Measurements from ENCODE around the gene IL12A. TPM values are rescaled to one million over a fixed set of nuclear protein-coding genes. Genes with fewer than 3 reads are reported as not detected.
A peak's percentile ranks its signal among the peaks of the same experiment; 100 is the strongest.

IL12A gene
- total RNA-seq, 2 donors from 2014 or later, result 1.7 to 3.2 TPM

DNA sequence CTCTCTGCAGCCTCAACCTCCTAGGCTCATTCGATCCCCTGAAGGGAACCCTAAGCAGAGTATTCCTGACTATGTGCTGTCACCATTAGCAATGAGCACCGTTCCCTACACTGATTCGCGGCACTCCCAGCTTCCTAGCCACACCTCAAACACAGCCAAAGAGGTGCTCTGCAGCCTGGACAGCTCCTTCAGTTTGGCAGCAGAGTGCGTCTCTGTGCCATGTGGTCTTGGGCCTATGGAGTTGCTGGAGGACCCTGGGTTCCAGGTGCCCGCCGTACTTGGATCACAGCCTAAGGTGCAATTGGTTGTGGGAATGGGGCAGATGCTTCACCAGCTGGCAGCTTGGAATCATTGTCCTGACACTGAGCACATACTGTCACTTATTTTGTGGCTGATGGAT is 17.3 kb upstream of the IL12A start:
- H3K27me3 Mint-ChIP-seq, result peaks cover 51% of the 10 kb centered on the region
- no peak overlapping the region for H3K27ac Mint-ChIP-seq
- H3K36me3 Mint-ChIP-seq (ENCODE audit: low read depth), result no peaks in the 10 kb centered on the region
- no peak for ATAC-seq
- no peak overlapping the region for H3K4me3 Mint-ChIP-seq
- H3K9me3 ChIP-seq (ENCODE audit: control insufficient read depth, low read length, poor library complexity, severe bottlenecking), result no peaks in the 10 kb centered on the region
- DNase-seq, result no peak
- peaks cover 2% of the 10 kb centered on the region for H3K4me1 Mint-ChIP-seq

DNA sequence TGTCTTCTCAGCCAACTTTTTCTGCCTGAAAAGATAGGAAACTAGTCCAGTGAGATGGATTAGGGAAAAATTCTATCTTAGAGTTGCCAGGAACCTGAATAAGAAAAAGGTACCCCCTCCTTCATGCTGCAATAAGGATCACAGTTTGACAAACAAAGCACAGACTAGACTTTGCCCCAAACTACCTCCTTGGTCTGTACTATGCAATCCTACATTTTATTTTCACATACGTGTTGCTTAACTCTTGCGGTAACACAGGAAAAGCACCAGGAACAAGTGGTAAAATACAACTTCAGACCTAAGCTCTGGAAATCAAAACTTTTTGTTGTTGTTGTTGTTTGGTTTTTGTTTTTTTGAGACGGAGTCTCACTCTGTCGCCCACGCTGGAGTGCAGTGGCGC is 11.3 kb upstream of the IL12A start:
- no peak overlapping the region for H3K4me3 Mint-ChIP-seq
- no peak for DNase-seq
- H3K27me3 Mint-ChIP-seq, result peaks cover 44% of the 10 kb centered on the region

GRCh38 chr3:159978353-159978752 is 10.3 kb upstream of the IL12A start:
- Mint-ChIP-seq H3K27ac (no peak overlapping the region), H3K27me3 (peaks cover 36% of the 10 kb centered on the region), H3K4me1 (no peaks in the 10 kb centered on the region), H3K36me3 (ENCODE audit: low read depth) (no peaks in the 10 kb centered on the region), H3K4me3 (no peak overlapping the region)
- ATAC-seq (no peak), DNase-seq (no peak)
- no peaks in the 10 kb centered on the region for H3K9me3 ChIP-seq (ENCODE audit: control insufficient read depth, low read length, poor library complexity, severe bottlenecking)

More for the DNA sequence above, 11.3 kb upstream of the IL12A start:
- no peak overlapping the region for H3K27ac Mint-ChIP-seq
- H3K4me1 Mint-ChIP-seq, result peaks cover 2% of the 10 kb centered on the region
- no peaks in the 10 kb centered on the region for H3K9me3 ChIP-seq (ENCODE audit: control insufficient read depth, low read length, poor library complexity, severe bottlenecking)
- no peak for ATAC-seq
- H3K36me3 Mint-ChIP-seq (ENCODE audit: low read depth), result no peaks in the 10 kb centered on the region

DNA sequence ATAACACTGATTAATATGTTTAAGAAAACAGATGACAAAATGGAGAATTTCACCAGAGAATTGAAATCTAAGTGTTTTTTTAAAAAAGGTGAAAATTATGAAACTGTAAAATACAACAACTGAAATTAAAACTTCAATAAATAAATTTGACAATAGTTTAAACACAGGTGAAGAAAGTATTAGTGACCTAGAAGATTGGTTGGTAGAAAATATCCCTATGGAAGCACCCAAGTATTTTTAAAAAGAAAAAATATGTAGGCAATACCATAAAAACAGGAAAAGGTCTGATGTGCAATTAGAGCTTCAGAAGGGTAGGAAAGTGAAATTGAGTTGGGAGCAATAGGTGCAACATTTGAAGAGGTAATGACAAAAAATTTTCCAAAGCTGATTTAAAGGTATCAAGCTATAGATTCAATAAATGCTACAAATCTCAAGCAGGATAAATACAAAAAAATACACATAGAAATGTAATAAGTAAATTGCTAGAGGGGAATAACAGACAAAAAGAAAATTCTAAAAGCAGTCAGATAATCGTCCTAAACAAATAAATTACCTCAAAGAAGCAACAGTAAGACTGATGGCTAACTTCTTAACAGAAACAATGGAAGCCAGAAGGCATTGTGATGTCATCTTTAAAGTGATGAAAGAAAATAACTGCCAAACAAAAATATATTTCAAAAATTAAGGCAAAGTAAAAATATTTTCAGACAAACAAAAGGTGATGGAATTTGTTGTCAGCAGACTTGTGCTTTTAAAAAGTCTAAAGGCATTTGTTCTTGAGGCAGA is 9.5 kb upstream of the IL12A start:
- peaks cover 36% of the 10 kb centered on the region for H3K27me3 Mint-ChIP-seq
- H3K27ac Mint-ChIP-seq, result no peak overlapping the region
- H3K36me3 Mint-ChIP-seq (ENCODE audit: low read depth), result no peaks in the 10 kb centered on the region
- ATAC-seq (no peak), DNase-seq (no peak)
- H3K9me3 ChIP-seq (ENCODE audit: control insufficient read depth, low read length, poor library complexity, severe bottlenecking), result no peaks in the 10 kb centered on the region
- H3K4me1 Mint-ChIP-seq, result no peaks in the 10 kb centered on the region
- H3K4me3 Mint-ChIP-seq, result no peak overlapping the region

DNA sequence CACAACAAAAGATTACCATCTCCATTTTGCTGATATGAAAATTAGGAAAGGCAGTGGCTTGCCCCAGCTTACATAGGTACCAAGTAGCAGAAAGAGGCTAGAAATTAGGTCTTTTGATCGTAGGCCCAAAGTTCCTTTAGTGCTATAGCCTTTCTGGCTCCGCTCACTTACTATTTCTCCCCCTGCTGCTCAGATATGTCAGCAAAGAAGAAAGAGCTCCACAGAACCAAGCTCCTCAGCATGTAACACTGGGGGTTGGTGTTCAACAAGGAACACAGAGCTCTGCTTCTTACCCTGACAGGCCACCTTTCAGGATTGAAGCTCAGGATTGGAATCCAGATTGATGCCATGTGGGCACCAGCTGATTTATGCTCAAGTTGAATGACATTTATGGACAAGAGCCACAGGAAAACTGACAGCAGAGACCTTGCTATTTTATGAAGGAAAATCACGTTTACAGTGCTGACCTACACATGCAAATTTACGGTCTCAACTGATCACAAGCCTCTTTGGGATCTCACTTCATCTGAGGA is 6.1 kb upstream of the IL12A start:
- Mint-ChIP-seq H3K27me3 (peaks cover 28% of the 10 kb centered on the region), H3K4me3 (no peak overlapping the region), H3K27ac (no peak overlapping the region), H3K4me1 (peaks cover 2% of the 10 kb centered on the region), H3K36me3 (ENCODE audit: low read depth) (no peaks in the 10 kb centered on the region)
- no peaks in the 10 kb centered on the region for H3K9me3 ChIP-seq (ENCODE audit: control insufficient read depth, low read length, poor library complexity, severe bottlenecking)
- DNase-seq (no peak), ATAC-seq (no peak)

- Mint-ChIP-seq H3K27me3 (peaks cover 5% of the 10 kb centered on the region), H3K4me3 (peak overlapping the region; percentile 85), H3K36me3 (ENCODE audit: low read depth) (no peaks in the 10 kb centered on the region), H3K4me1 (peaks cover 18% of the 10 kb centered on the region), H3K27ac (peak overlapping the region; percentile 89)
- no peaks in the 10 kb centered on the region for H3K9me3 ChIP-seq (ENCODE audit: control insufficient read depth, low read length, poor library complexity, severe bottlenecking)
- no peak for ATAC-seq
- no peak for DNase-seq
Measured at GRCh38 chr3:159987291-159987711, 1.3 kb upstream of the IL12A start.

GRCh38 chr3:159989973-159990846 is 1.6 kb downstream of the IL12A start:
- no peaks in the 10 kb centered on the region for H3K27me3 Mint-ChIP-seq

DNA sequence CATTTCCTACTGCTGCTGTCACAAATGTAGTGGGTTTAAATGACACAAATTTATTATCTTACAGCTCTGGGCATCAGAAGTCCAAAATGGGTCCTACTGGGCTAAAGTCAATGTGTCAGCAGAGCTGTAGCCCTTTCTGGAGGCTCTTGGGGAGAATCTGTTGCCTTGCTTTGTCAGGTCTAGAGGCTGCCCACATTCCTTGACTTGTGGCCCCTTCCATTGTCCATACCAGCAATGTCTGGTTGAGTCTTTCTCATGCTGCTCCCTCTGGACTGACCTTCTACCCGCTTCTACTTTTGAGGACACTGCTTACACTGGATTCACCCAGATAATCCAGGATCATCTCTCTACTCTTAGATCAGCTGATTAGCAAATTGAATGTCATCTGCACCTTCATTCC is 3.0 kb downstream of the IL12A start:
- H3K9me3 ChIP-seq (ENCODE audit: control insufficient read depth, low read length, poor library complexity, severe bottlenecking), result no peaks in the 10 kb centered on the region
- H3K36me3 Mint-ChIP-seq (ENCODE audit: low read depth), result no peaks in the 10 kb centered on the region
- DNase-seq (no peak), ATAC-seq (no peak)
- H3K27me3 Mint-ChIP-seq, result no peaks in the 10 kb centered on the region
- H3K27ac Mint-ChIP-seq, result no peak overlapping the region
- peaks cover 18% of the 10 kb centered on the region for H3K4me1 Mint-ChIP-seq
- H3K4me3 Mint-ChIP-seq, result no peak overlapping the region

More at GRCh38 chr3:159989973-159990846, 1.6 kb downstream of the IL12A start:
- H3K27ac Mint-ChIP-seq, result peak overlapping the region; percentile 27
- no peaks in the 10 kb centered on the region for H3K36me3 Mint-ChIP-seq (ENCODE audit: low read depth)
- H3K4me1 Mint-ChIP-seq, result peaks cover 18% of the 10 kb centered on the region
- H3K4me3 Mint-ChIP-seq, result peak overlapping the region; percentile 85
- no peaks in the 10 kb centered on the region for H3K9me3 ChIP-seq (ENCODE audit: control insufficient read depth, low read length, poor library complexity, severe bottlenecking)
- DNase-seq, result no peak
- no peak for ATAC-seq

GRCh38 chr3:159992589-159992988 is 4.0 kb downstream of the IL12A start:
- no peaks in the 10 kb centered on the region for H3K9me3 ChIP-seq (ENCODE audit: control insufficient read depth, low read length, poor library complexity, severe bottlenecking)
- no peak for DNase-seq
- Mint-ChIP-seq H3K27me3 (no peaks in the 10 kb centered on the region), H3K4me3 (no peak overlapping the region), H3K4me1 (peaks cover 15% of the 10 kb centered on the region), H3K27ac (no peak overlapping the region), H3K36me3 (ENCODE audit: low read depth) (no peaks in the 10 kb centered on the region)
- no peak for ATAC-seq

DNA sequence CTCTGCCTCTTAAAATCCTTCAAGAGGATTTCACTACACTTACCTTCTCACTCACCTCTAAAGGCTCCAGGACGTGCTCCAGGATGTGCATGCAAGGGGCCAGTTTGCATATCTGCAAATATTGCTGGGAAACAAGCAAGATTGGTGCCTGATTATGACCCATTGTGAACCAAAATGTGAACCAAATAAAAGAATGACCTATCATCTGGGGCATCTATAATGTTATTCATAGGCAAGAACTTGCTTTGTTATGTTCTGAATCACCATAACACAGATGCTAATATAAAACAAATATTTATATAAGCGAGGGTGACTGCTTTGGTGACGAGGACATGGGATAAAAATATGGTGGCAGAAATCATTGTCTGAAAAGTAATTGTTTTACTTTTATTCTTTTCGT is 5.5 kb downstream of the IL12A start:
- Mint-ChIP-seq H3K4me3 (no peak overlapping the region), H3K27me3 (no peaks in the 10 kb centered on the region), H3K4me1 (peaks cover 2% of the 10 kb centered on the region), H3K27ac (no peak overlapping the region), H3K36me3 (ENCODE audit: low read depth) (no peaks in the 10 kb centered on the region)
- no peak for DNase-seq
- H3K9me3 ChIP-seq (ENCODE audit: control insufficient read depth, low read length, poor library complexity, severe bottlenecking), result no peaks in the 10 kb centered on the region
- no peak for ATAC-seq

GRCh38 chr3:159995091-159995490 is 6.5 kb downstream of the IL12A start:
- Mint-ChIP-seq H3K27me3 (no peaks in the 10 kb centered on the region), H3K36me3 (ENCODE audit: low read depth) (no peaks in the 10 kb centered on the region), H3K27ac (no peak overlapping the region), H3K4me1 (peaks cover 2% of the 10 kb centered on the region), H3K4me3 (no peak overlapping the region)
- ATAC-seq, result no peak
- no peak for DNase-seq
- no peaks in the 10 kb centered on the region for H3K9me3 ChIP-seq (ENCODE audit: control insufficient read depth, low read length, poor library complexity, severe bottlenecking)

DNA sequence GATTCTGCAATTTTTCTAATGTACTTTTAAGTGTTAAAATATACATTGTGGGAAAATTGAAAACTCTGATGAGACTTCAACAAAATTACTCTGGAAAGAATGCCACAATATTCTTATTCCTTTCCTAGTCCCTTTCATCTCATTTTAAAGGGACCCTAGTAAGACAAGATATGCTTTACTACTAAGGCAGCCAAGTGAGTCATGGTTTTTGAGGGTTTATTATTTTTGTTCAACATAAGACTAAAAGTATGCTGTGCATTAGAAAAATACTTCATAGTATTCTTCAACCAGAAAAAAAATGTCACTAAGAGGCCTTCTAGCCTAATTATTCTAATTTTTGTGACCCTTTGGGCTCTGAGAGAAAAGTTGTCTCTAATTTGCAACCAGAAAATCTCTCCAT is 7.4 kb downstream of the IL12A start:
- H3K9me3 ChIP-seq (ENCODE audit: control insufficient read depth, low read length, poor library complexity, severe bottlenecking), result no peaks in the 10 kb centered on the region
- no peaks in the 10 kb centered on the region for H3K27me3 Mint-ChIP-seq
- no peaks in the 10 kb centered on the region for H3K36me3 Mint-ChIP-seq (ENCODE audit: low read depth)
- no peak for ATAC-seq
- no peaks in the 10 kb centered on the region for H3K4me1 Mint-ChIP-seq
- no peak for DNase-seq
- H3K27ac Mint-ChIP-seq, result no peak overlapping the region
- no peak overlapping the region for H3K4me3 Mint-ChIP-seq

GRCh38 chr3:159996959-159997358 is 8.3 kb downstream of the IL12A start:
- H3K36me3 Mint-ChIP-seq (ENCODE audit: low read depth), result no peaks in the 10 kb centered on the region
- H3K27me3 Mint-ChIP-seq, result no peaks in the 10 kb centered on the region
- no peak for DNase-seq
- H3K9me3 ChIP-seq (ENCODE audit: control insufficient read depth, low read length, poor library complexity, severe bottlenecking), result no peaks in the 10 kb centered on the region
- no peak for ATAC-seq
- no peak overlapping the region for H3K4me3 Mint-ChIP-seq
- no peaks in the 10 kb centered on the region for H3K4me1 Mint-ChIP-seq
- H3K27ac Mint-ChIP-seq, result no peak overlapping the region
